ENCODE measurements around the gene UACA. TPM values are rescaled to one million over a fixed set of nuclear protein-coding genes. Genes with fewer than 3 reads are reported as not detected.

The UACA gene
- total and polyA plus RNA-seq, 2 of the 8 experiments (the other 6 are each of a cell fraction or from before 2014, with no cell fraction given), result 28.6 to 38.9 TPM

GRCh38 chr15:70752193-70752635 is 11.1 kb downstream of the UACA start:
- no peak overlapping the region for H2BK120ac ChIP-seq (replicated peaks; ENCODE audit: low read depth, low read length)
- H4K8ac ChIP-seq (ENCODE audit: extremely low read depth, insufficient read depth, low read length), result no peak overlapping the region
- H3K23me2 ChIP-seq (ENCODE audit: low read depth, low read length), result no peaks in the 10 kb centered on the region
- no peak overlapping the region for H3K4me3 ChIP-seq (ENCODE audit: extremely low read depth in 1 of 4, insufficient read depth in 2 of 4, low read depth in 3 of 4, low read length in 4 of 4)
- H2BK15ac ChIP-seq (ENCODE audit: low read length), result no peak overlapping the region
- H2BK12ac ChIP-seq (ENCODE audit: low read depth, low read length), result no peak overlapping the region
- no peak overlapping the region for H3K14ac ChIP-seq (ENCODE audit: insufficient read length)
- WGBS, 2 experiments (ENCODE audit: extremely low coverage in 1 of 2, insufficient coverage in 1 of 2, insufficient read length in 1 of 2, insufficient replicate concordance in 2 of 2, low coverage in 1 of 2, low lambda C conversion rate in 2 of 2, missing lambda C conversion rate in 1 of 2), result 88% methylated on average over 2 of the region's 4 CpGs; no CpG with 5 or more reads in 1 of the 2 experiments
- ChIA-PET POLR2A (ENCODE audit: partially characterized antibody) (interaction anchor here (0.8 to 1.5 kb wide), 2 partner anchors 11 kb away, joined by 3 read pairs; partner anchors contain the start of gene UACA), CTCF (ENCODE audit: partially characterized antibody) (interaction anchor here (0.5 to 3.0 kb wide), 3 partner anchors 21 to 29 kb away, joined by 3 to 14 read pairs (median 5); no protein-coding TSS in a partner anchor)
- H2BK5ac ChIP-seq (ENCODE audit: low read depth, low read length), result no peak overlapping the region
- H3K4me1 ChIP-seq (replicated peaks in 1 of 4; ENCODE audit: control insufficient read depth in 3 of 4, insufficient read depth in 4 of 4, low read length in 3 of 4), result no peaks in the 10 kb centered on the region
- H3K18ac ChIP-seq (ENCODE audit: extremely low read depth, low read length), result no peak overlapping the region
- H3K9ac ChIP-seq (replicated peaks in 1 of 4; ENCODE audit: extremely low read depth in 1 of 4, low read depth in 3 of 4, low read length in 3 of 4), result no peak overlapping the region
- H3K27ac ChIP-seq (ENCODE audit: low read depth, low read length), result no peak overlapping the region
- no peak overlapping the region for H4K91ac ChIP-seq (replicated peaks; ENCODE audit: insufficient read length, low read length)
- H3K79me1 ChIP-seq (ENCODE audit: low read depth, low read length), result no peaks in the 10 kb centered on the region
- H3K9me3 ChIP-seq (ENCODE audit: insufficient read depth in 2 of 2, low read depth in 1 of 2, low read length in 1 of 2), result no peaks in the 10 kb centered on the region
- DNase-seq (ENCODE audit: low read depth in 1 of 2, low spot score in 2 of 2) (no peak), FAIRE-seq (no peak)
- no peak overlapping the region for H4K5ac ChIP-seq (ENCODE audit: insufficient read length, low read depth, low read length)
- no peak overlapping the region for H2AFZ ChIP-seq (ENCODE audit: low read length)
- H3K23ac ChIP-seq (ENCODE audit: insufficient read length), result no peak overlapping the region
- H2BK20ac ChIP-seq (ENCODE audit: low read length), result no peak overlapping the region
- H3K27me3 ChIP-seq (replicated peaks in 1 of 4; ENCODE audit: control insufficient read depth in 3 of 4, extremely low read depth in 1 of 4, insufficient read depth in 3 of 4, low read length in 3 of 4), result no peaks in the 10 kb centered on the region
- H4K20me1 ChIP-seq (replicated peaks in 1 of 2; ENCODE audit: control insufficient read depth in 1 of 2, insufficient read depth in 2 of 2, low read length in 2 of 2), result peaks cover 0 to 1% of the 10 kb centered on the region in 2 experiments
- no peaks in the 10 kb centered on the region; a peak in 1 of 4 replicates for H3K79me2 ChIP-seq (ENCODE audit: control insufficient read depth in 1 of 2, insufficient read depth in 2 of 2, low read length in 2 of 2)
- H3K56ac ChIP-seq (replicated peaks; ENCODE audit: insufficient read length, low read depth, low read length), result no peak overlapping the region
- H3K4ac ChIP-seq (replicated peaks; ENCODE audit: insufficient read length, low read depth, low read length), result no peak overlapping the region
- no peaks in the 10 kb centered on the region for H3K36me3 ChIP-seq (ENCODE audit: control insufficient read depth in 2 of 4, insufficient read depth in 4 of 4, low read length in 3 of 4)
- no peak overlapping the region for H3K4me2 ChIP-seq (ENCODE audit: insufficient read depth in 1 of 2, low read depth in 2 of 2, low read length in 2 of 2)
- H2AK5ac ChIP-seq (ENCODE audit: low read depth, low read length), result no peak overlapping the region
- TF ChIP-seq ZNF274 (IDR thresholded peaks at IDR 0.05; ENCODE audit: borderline replicate concordance, extremely low read depth, low read length), result no peak
- no peak for TF ChIP-seq KDM5A (IDR thresholded peaks at IDR 0.05; ENCODE audit: low read length)
- no peak for TF ChIP-seq JUND (IDR thresholded peaks at IDR 0.05; ENCODE audit: low read length)
- TF ChIP-seq CEBPB (IDR thresholded peaks at IDR 0.05; ENCODE audit: low read depth, low read length), result no peak
- TF ChIP-seq MAX (IDR thresholded peaks at IDR 0.05), result no peak
- TF ChIP-seq CBX5 (IDR thresholded peaks at IDR 0.05; ENCODE audit: low read depth, low read length), result no peak
- TF ChIP-seq ATF3 (IDR thresholded peaks at IDR 0.05; ENCODE audit: insufficient read depth, low read depth, low read length), result no peak
- no peak for TF ChIP-seq RBBP5 (IDR thresholded peaks at IDR 0.05; ENCODE audit: borderline replicate concordance, low read depth, low read length)
- no peak for TF ChIP-seq TEAD4 (IDR thresholded peaks at IDR 0.05; ENCODE audit: low read depth, low read length)
- no peak for TF ChIP-seq E2F6 (IDR thresholded peaks at IDR 0.05)
- no peak for TF ChIP-seq CBX8 (IDR thresholded peaks at IDR 0.05; ENCODE audit: borderline replicate concordance, low read depth, low read length)
- TF ChIP-seq NANOG (IDR thresholded peaks at IDR 0.05; ENCODE audit: insufficient read depth, low read depth, low read length, poor library complexity, severe bottlenecking), result no peak
- no peak for TF ChIP-seq YY1 (IDR thresholded peaks at IDR 0.05; ENCODE audit: low read depth, low read length)
